Measurements from ENCODE around the gene GMEB1. TPM values are rescaled to one million over a fixed set of nuclear protein-coding genes. Genes with fewer than 3 reads are reported as not detected.

Gene GMEB1
- total and polyA plus RNA-seq, 10 of the 15 experiments (the other 5 are each of a cell fraction or from before 2014, with no cell fraction given) = 4.9 to 17.6 (median 9.4) TPM

DNA sequence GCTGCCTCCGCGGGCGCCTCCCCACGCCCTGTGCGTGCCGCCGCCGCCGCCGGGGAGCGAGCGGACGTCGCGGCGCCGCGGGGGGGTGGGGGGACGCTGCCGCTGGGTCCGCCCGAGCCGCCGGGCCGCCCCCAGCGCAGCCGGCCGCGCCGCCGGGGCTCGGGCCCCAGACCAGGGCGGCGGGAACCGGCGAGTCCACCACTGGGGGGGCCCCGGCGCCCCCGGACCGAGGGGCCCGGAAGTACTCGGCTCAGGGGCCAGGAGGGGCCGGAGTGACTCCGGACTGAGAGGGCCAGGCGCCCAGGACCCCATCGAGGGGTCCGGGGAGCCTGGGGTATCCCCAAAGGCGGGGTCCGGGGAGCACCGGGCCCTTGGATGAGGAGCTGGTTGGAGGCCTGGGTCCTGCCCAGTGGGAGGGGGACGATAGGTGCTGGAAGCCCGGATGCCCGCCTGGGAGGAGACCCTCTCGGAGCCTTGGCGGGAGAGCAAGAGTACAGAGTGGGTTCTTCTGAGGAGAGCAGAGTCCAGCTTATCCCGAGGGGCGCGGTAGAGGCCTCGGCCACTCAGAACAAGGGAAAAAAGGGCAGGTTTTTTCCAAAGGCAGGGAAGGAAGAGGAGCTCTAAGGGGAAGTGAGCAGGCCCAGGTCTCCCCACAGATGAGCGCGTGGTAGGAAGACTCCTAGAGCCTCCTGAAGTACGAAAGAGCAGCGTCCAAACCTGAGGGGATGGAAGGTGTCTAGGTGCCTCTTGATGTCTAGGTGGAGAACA is 556 bp downstream of the GMEB1 start (continued):
- TF ChIP-seq ZNF687 (IDR thresholded peaks at IDR 0.05) (0 out of 2 replicates have a peak, but pooled peaks have one; percentile 12), NR2C1 (IDR thresholded peaks at IDR 0.05) (peak; percentile 66), MXI1 (IDR thresholded peaks at IDR 0.05; ENCODE audit: low read depth, low read length) (0 out of 2 replicates have a peak, but pooled peaks have one; percentile 43), IKZF2 (IDR thresholded peaks at IDR 0.05) (peak in 1 of 2 experiments; percentile 17; a peak in 1 of 4 replicates), SPI1 (IDR thresholded peaks at IDR 0.05; ENCODE audit: borderline replicate concordance, insufficient read depth, low read depth, low read length) (peak; percentile 53; the same call in 1 of the 2 replicates)

- Histone ChIP-seq H4K20me1 (ENCODE audit: control insufficient read depth, insufficient read depth) (no peaks in the 10 kb centered on the region), H3K4me1 (ENCODE audit: control insufficient read depth, insufficient read depth, low read length) (no peaks in the 10 kb centered on the region), H3K4me3 (no peak overlapping the region), H2AFZ (ENCODE audit: control insufficient read depth, low read depth, low read length) (no peak overlapping the region), H3K4me2 (ENCODE audit: control insufficient read depth, insufficient read depth) (no peak overlapping the region), H3K9me3 (replicated peaks; ENCODE audit: control insufficient read depth, insufficient read depth, low read length) (no peaks in the 10 kb centered on the region), H3K27ac (ENCODE audit: control insufficient read depth, insufficient read depth) (no peak overlapping the region), H3K36me3 (ENCODE audit: control insufficient read depth in 2 of 2, insufficient read depth in 2 of 2, low read length in 1 of 2) (no peaks in the 10 kb centered on the region), H3K79me2 (ENCODE audit: control insufficient read depth, insufficient read depth, low read length) (peaks cover 25% of the 10 kb centered on the region), H3K27me3 (replicated peaks in 1 of 2; ENCODE audit: control insufficient read depth in 2 of 2, insufficient read depth in 2 of 2, low read length in 1 of 2) (no peaks in the 10 kb centered on the region), H3K9ac (ENCODE audit: control insufficient read depth, insufficient read depth, low read length) (no peak overlapping the region)
- no peak for FAIRE-seq
- ATAC-seq = no peak
- ChIA-PET CTCF (interaction anchor here (0.9 kb wide), 1 partner anchor 205 kb away, joined by 4 read pairs; no protein-coding TSS in a partner anchor), POLR2A (interaction anchor here (0.5 to 1.0 kb wide), 3 partner anchors 23 to 88 kb away, joined by 3 read pairs; no protein-coding TSS in a partner anchor), RAD21 (ENCODE audit: unreplicated experiment) (no interaction called here), SMC1A (ENCODE audit: uncharacterized antibody, unreplicated experiment) (interaction anchor here (1.1 kb wide), 1 partner anchor 18 kb away, joined by 4 read pairs; no protein-coding TSS in a partner anchor)
- no TSS peak for BruUV-seq (replicated peaks)
- intact Hi-C loops (cut with micrococcal nuclease; ENCODE audit: unreplicated experiment) (no loop called here), in situ Hi-C loops (cut with MboI) (no loop called here)
- no peak for DNase-seq (ENCODE audit: low read depth, low spot score)
- WGBS (ENCODE audit: insufficient coverage, insufficient replicate concordance, low lambda C conversion rate, missing lambda C conversion rate) = 98% methylated on average over 20 of the region's 20 CpGs
- TF ChIP-seq ZNF207 (IDR thresholded peaks at IDR 0.05; ENCODE audit: borderline replicate concordance) = no peak
- TF ChIP-seq BRCA1 (IDR thresholded peaks at IDR 0.05; ENCODE audit: low read depth, low read length) = no peak
- TF ChIP-seq WRNIP1 (IDR thresholded peaks at IDR 0.05; ENCODE audit: borderline replicate concordance, low read depth, low read length) = no peak
- no peak for TF ChIP-seq IRF3 (IDR thresholded peaks at IDR 0.05)
- TF ChIP-seq CBX3 (IDR thresholded peaks at IDR 0.05; ENCODE audit: borderline replicate concordance, low read depth) = no peak
- TF ChIP-seq USF1 (IDR thresholded peaks at IDR 0.05; ENCODE audit: borderline replicate concordance, extremely low read length, insufficient read depth, low read depth, low read length) = no peak
- no peak for TF ChIP-seq ETV6 (conservative IDR thresholded peaks at IDR 0.05 in 1 of 2, IDR thresholded peaks at IDR 0.05 in 1 of 2; ENCODE audit: borderline replicate concordance in 1 of 2, low read depth in 1 of 2)
- no peak for TF ChIP-seq EZH2 (IDR thresholded peaks at IDR 0.05; ENCODE audit: borderline replicate concordance, control insufficient read depth, low read depth, low read length)
Measured at GRCh38 chr1:28671254-28671780, 2.7 kb downstream of the GMEB1 start.

All from GM12878 (cell line).